Esophagus squamous epithelium (tissue), 5 donors: ENCODE data around the gene NXN. TPM values are rescaled to one million over a fixed set of nuclear protein-coding genes. Genes with fewer than 3 reads are reported as not detected.
"Not testable (repeated sequence)": the region's sequence is repeated elsewhere in the genome, so short reads cannot be mapped to it uniquely, and the experiment has no call there.

Experiments
- DNase-seq: peaks from one replicate; lab custom pipeline; 2025; lab: John Stamatoyannopoulos, UW
- H3K27ac ChIP-seq, 4 donors: fragments of 200-600 bp; sonication (generic); one replicate each; pipeline ENCODE4 v1.5.1; 2016 to 2019; ENCODE audit warnings: mild to moderate bottlenecking in 1 of 4
- H3K27me3 ChIP-seq, 4 donors: fragments of 200-600 bp; sonication (generic); 1 replicate in 3 of 4; 2 replicates in 1 of 4; pipeline versions ENCODE4 v1.5.1 to v1.6.0; 2017 to 2021; ENCODE audit warnings: antibody characterized with exemption in 1 of 4
- H3K36me3 ChIP-seq, 3 donors: fragments of 200-600 bp; sonication (generic); one replicate each; pipeline ENCODE4 v1.5.1; 2016 to 2019
- H3K4me1 ChIP-seq, 3 donors: fragments of 200-600 bp; sonication (generic); one replicate each; pipeline ENCODE4 v1.5.1; 2017 to 2019
- H3K4me3 ChIP-seq, 4 donors: fragments of 200-600 bp; sonication (generic); 1 replicate in 3 of 4; 2 replicates in 1 of 4; pipeline ENCODE4 v1.5.1; 2016 to 2019; ENCODE audit warnings: mild to moderate bottlenecking in 2 of 4, moderate library complexity in 1 of 4
- H3K9me3 ChIP-seq, 3 donors: fragments of 200-600 bp; sonication (generic); one replicate each; pipeline ENCODE4 v1.5.1; 2016 to 2019
- POLR2A ChIP-seq, 4 donors: fragments of 450-650 bp; IDR thresholded peaks; one replicate each; pipeline ENCODE4 v1.6.1; 2017; ENCODE audit warnings: antibody characterized with exemption in 4 of 4, mild to moderate bottlenecking in 4 of 4, moderate library complexity in 3 of 4
- WGBS, 2 donors: methylation state at CpG; one replicate each; pipeline ENCODE4 v1.1.5; 2018; 5-methylcytosine and 5-hydroxymethylcytosine counted together
- intact Hi-C: fragments of 100-400 bp; cut with DNase I; formaldehyde crosslinking; loops from one replicate; pipeline ENCODE4 v1.15.0; 2022
- total RNA-seq, 4 donors: library from RNA; depleted of rRNA; stranded (reverse); fragments of >200 nt; gene quantifications; one replicate each; pipeline ENCODE4 v1.1.0, GENCODE V29; 2016
- TF ChIP-seq, protein P1 (sequence below), 6 experiments: fragments of 450-650 bp in 4 of 6; fragments of 200-600 bp in 2 of 6; sonication (generic) in 2 of 6; IDR thresholded peaks; one replicate each; pipeline ENCODE4 v1.5.1; 2016 to 2019; ENCODE audit warnings: antibody characterized with exemption in 6 of 6, mild to moderate bottlenecking in 4 of 6, moderate library complexity in 4 of 6
- donor health status: DM: yes; HTN: yes; CAD: no.

NXN gene
- total RNA-seq, 4 donors from 2014 or later: 19.5 to 34.9 (median 28.7) TPM

DNA sequence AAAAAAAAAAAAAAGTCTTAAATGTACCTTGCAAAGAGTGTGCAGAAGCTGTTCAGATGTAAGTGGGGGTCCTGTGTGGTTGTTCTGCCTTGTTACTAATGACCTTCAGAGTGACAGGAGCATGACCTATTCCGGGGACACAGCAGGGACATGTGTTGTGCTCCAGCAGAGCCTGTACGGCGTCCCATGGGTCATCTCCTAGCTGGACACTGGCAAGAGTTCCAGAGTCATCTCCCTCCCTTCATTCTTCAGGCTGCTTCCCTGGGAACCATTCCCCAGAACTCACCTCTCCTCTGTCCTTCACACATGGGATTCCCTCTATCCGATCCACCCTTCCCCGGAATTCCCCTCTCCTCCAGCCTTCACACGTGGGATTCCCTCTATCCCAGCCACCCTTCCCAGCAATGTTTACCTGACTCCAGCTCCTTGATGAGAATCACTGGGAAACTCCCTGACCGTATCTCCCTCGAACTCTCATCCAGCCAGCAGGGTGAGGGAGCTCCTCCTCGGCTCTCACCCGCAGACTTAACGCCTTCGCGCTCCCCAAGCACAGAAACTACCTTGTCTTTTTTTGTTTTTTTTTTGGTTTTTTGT lies 111.6 kb downstream of the NXN start:
- Histone ChIP-seq H3K36me3 (peaks cover 0 to 9% (median 0%) of the 10 kb centered on the region in 3 donors), H3K27me3 (no peaks in the 10 kb centered on the region), H3K9me3 (no peaks in the 10 kb centered on the region), H3K27ac (peak overlapping the region; percentile 72 to 93 (median 90)), H3K4me1 (peaks cover 15 to 73% (median 55%) of the 10 kb centered on the region in 3 donors), H3K4me3 (no peak overlapping the region)
- intact Hi-C loops: no loop called here
- DNase-seq: no peak
- no peak for TF ChIP-seq POLR2A (IDR thresholded peaks at IDR 0.05)
- TF ChIP-seq, protein P1, sequence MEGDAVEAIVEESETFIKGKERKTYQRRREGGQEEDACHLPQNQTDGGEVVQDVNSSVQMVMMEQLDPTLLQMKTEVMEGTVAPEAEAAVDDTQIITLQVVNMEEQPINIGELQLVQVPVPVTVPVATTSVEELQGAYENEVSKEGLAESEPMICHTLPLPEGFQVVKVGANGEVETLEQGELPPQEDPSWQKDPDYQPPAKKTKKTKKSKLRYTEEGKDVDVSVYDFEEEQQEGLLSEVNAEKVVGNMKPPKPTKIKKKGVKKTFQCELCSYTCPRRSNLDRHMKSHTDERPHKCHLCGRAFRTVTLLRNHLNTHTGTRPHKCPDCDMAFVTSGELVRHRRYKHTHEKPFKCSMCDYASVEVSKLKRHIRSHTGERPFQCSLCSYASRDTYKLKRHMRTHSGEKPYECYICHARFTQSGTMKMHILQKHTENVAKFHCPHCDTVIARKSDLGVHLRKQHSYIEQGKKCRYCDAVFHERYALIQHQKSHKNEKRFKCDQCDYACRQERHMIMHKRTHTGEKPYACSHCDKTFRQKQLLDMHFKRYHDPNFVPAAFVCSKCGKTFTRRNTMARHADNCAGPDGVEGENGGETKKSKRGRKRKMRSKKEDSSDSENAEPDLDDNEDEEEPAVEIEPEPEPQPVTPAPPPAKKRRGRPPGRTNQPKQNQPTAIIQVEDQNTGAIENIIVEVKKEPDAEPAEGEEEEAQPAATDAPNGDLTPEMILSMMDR (IDR thresholded peaks at IDR 0.05): no peak
- WGBS, 2 donors: 69% methylated on average over 9 to 13 of the region's 13 CpGs

DNA sequence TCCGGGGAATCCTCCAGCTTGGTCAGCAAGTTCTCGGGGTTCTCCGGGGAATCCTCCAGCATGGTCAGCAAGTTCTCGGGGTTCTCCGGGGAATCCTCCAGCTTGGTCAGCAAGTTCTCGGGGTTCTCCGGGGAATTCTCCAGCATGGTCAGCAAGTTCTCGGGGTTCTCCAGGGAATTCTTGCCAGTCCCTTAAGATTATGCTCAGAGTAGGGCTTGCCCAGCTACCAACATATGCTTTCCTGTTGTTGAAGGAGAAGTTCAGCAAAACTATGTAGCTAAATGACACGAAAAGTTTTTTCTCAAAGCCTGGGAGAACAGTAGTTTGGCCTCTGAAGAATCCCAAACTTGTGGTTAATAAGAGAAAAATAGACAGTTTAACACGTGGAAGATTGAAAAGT lies 112.3 kb downstream of the NXN start:
- intact Hi-C loops, DNase-seq, H3K4me3 ChIP-seq, H3K36me3 ChIP-seq, H3K27me3 ChIP-seq, H3K9me3 ChIP-seq: not testable (repeated sequence)
- 55 to 60% methylated on average over 2 to 3 of the region's 10 CpGs for WGBS, 2 donors
- H3K27ac ChIP-seq: peak overlapping the region in 2 of 4 donors; percentile 91 to 93
- peaks cover 15 to 73% (median 55%) of the 10 kb centered on the region in 3 donors for H3K4me1 ChIP-seq

DNA sequence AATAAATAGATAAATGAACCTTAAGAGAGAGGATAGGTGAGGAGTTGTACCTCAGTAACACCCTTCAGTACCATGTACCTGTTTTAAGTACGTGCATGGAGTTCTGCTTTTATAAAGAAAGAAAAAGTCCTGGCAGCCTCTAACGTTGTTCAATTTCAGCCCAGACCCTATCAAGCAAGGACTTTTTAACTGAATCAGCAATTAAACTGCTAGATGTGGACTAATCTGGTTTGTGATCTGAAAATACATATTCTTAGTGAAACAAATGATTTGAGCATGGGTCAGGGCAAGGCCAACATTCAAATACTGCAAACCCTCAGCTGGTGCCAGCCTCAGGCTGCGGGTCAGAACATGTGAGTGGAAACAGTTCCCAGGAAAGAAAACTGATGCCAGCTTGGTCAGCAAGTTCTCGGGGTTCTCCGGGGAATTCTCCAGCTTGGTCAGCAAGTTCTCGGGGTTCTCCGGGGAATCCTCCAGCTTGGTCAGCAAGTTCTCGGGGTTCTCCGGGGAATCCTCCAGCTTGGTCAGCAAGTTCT lies 112.9 kb downstream of the NXN start:
- Histone ChIP-seq H3K27me3 (no peaks in the 10 kb centered on the region), H3K4me3 (no peak overlapping the region), H3K4me1 (peaks cover 15 to 76% (median 55%) of the 10 kb centered on the region in 3 donors), H3K9me3 (no peaks in the 10 kb centered on the region), H3K27ac (peak overlapping the region in 3 of 4 donors; percentile 3 to 22 (median 16)), H3K36me3 (peaks cover 0 to 10% (median 3%) of the 10 kb centered on the region in 3 donors)
- 32 to 41% methylated on average over 3 to 5 of the region's 9 CpGs for WGBS, 2 donors
- DNase-seq: no peak
- intact Hi-C loops: no loop called here
- TF ChIP-seq POLR2A (IDR thresholded peaks at IDR 0.05): no peak
- TF ChIP-seq, protein P1 (IDR thresholded peaks at IDR 0.05): no peak

DNA sequence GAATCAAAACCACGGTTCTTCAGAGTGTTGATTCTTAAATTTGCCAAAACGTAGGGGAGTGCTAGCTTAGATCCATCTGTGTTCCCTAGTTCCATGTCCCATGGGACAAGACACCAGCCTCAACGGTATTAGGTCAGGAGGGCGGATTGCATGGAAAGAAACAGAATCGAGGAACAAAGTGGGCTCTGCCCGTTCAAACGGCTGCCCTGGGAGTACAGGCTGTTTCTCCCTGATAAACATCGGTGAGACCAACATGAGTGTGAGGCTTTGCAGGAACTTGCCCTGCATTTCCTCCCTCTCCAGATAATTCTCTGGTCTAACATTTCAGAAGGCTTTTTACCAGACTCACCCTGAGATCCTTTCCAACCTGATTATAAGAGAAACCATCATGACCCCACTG lies 115.3 kb downstream of the NXN start:
- intact Hi-C loops: no loop called here
- TF ChIP-seq, protein P1 (IDR thresholded peaks at IDR 0.05): no peak
- TF ChIP-seq POLR2A (IDR thresholded peaks at IDR 0.05): no peak
- H3K4me1 ChIP-seq: peaks cover 12 to 79% (median 44%) of the 10 kb centered on the region in 3 donors
- H3K9me3 ChIP-seq: no peaks in the 10 kb centered on the region
- H3K36me3 ChIP-seq: peaks cover 0 to 10% (median 3%) of the 10 kb centered on the region in 3 donors
- H3K27me3 ChIP-seq: no peaks in the 10 kb centered on the region
- H3K27ac ChIP-seq: peak overlapping the region; percentile 1 to 46 (median 20)
- WGBS, 2 donors: 14 to 24% methylated on average over 5 to 7 of the region's 8 CpGs
- no peak for DNase-seq
- no peak overlapping the region for H3K4me3 ChIP-seq

DNA sequence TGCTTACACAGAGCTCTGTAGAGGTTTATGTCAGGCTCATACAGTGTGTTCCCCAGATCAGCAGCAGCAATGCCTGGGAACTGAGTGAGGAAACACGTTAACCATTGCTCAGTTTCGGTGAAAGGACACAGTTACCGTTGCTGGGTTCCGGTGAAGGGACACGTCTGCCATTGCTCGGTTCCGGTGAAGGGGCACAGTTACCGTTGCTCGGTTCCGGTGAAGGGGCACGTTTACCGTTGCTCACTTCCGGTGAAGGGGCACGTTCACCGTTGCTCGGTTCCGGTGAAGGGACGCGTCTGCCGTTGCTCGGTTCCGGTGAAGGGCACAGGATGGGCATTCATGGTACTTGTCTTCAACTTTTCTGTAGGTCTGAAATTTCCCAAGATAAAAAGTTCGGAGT lies 115.7 kb downstream of the NXN start:
- intact Hi-C loops: no loop called here
- H3K4me1 ChIP-seq: peaks cover 8 to 79% (median 44%) of the 10 kb centered on the region in 3 donors

More for the DNA sequence above, 115.7 kb downstream of the NXN start:
- no peaks in the 10 kb centered on the region for H3K9me3 ChIP-seq
- TF ChIP-seq, protein P1 (IDR thresholded peaks at IDR 0.05): no peak
- no peak for TF ChIP-seq POLR2A (IDR thresholded peaks at IDR 0.05)
- H3K27me3 ChIP-seq: no peaks in the 10 kb centered on the region
- peak overlapping the region in 3 of 4 donors; percentile 1 to 46 (median 20) for H3K27ac ChIP-seq
- no peak for DNase-seq
- WGBS, 2 donors: 88 to 89% methylated on average over 15 to 23 of the region's 23 CpGs
- peaks cover 0 to 10% (median 3%) of the 10 kb centered on the region in 3 donors for H3K36me3 ChIP-seq
- no peak overlapping the region for H3K4me3 ChIP-seq
